Brain microvascular endothelial cell (primary cell): ENCODE measurements around the gene LRMDA.

ENCODE experiments used
- DNase-seq: peaks from one replicate; pipeline ENCODE4 v3.0.0-alpha.2; 2020
- H3K27ac ChIP-seq: fragments of 250-450 bp; sonication (Bioruptor Pico); 2 replicates; pipeline ENCODE4 v1.5.1; 2020; ENCODE audit warnings: mild to moderate bottlenecking, moderate library complexity
- H3K27me3 ChIP-seq: fragments of 250-450 bp; sonication (Bioruptor Pico); replicated peaks from 2 replicates; pipeline ENCODE4 v1.5.1; 2020; ENCODE audit warnings: mild to moderate bottlenecking
- H3K36me3 ChIP-seq: fragments of 250-450 bp; sonication (Bioruptor Pico); replicated peaks from 2 replicates; pipeline ENCODE4 v1.5.1; 2020; ENCODE audit warnings: mild to moderate bottlenecking
- H3K4me3 ChIP-seq: 2 replicates; pipeline ENCODE4 v1.5.1; 2011; ENCODE audit warnings: low read depth, mild to moderate bottlenecking, control low read depth, low read length, moderate library complexity
- in situ Hi-C: cut with HindIII; loops from 2 replicates; pipeline ENCODE4 v1.10.0; 2017; ENCODE audit warnings: low sequenced_read_pairs, low pct_ligation_motif_present
- TF ChIP-seq, protein P1 (sequence below): IDR thresholded peaks from 2 replicates; pipeline ENCODE4 v1.5.1; 2011; ENCODE audit warnings: low read depth, mild to moderate bottlenecking, moderate library complexity, low read length, control low read depth, inconsistent platforms; ENCODE audit errors: missing control alignments

LRMDA gene

GRCh38 chr10:75624638-75625037, 193.2 kb downstream of the LRMDA start:
- no peak overlapping the region for H3K27ac ChIP-seq

GRCh38 chr10:75630746-75631145, 199.3 kb downstream of the LRMDA start:
- DNase-seq: no peak
- no peak overlapping the region for H3K27ac ChIP-seq
- in situ Hi-C loops: no loop called here
- TF ChIP-seq, protein P1, sequence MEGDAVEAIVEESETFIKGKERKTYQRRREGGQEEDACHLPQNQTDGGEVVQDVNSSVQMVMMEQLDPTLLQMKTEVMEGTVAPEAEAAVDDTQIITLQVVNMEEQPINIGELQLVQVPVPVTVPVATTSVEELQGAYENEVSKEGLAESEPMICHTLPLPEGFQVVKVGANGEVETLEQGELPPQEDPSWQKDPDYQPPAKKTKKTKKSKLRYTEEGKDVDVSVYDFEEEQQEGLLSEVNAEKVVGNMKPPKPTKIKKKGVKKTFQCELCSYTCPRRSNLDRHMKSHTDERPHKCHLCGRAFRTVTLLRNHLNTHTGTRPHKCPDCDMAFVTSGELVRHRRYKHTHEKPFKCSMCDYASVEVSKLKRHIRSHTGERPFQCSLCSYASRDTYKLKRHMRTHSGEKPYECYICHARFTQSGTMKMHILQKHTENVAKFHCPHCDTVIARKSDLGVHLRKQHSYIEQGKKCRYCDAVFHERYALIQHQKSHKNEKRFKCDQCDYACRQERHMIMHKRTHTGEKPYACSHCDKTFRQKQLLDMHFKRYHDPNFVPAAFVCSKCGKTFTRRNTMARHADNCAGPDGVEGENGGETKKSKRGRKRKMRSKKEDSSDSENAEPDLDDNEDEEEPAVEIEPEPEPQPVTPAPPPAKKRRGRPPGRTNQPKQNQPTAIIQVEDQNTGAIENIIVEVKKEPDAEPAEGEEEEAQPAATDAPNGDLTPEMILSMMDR: no peak
- H3K36me3 ChIP-seq: no peaks in the 10 kb centered on the region
- no peak overlapping the region for H3K4me3 ChIP-seq
- no peaks in the 10 kb centered on the region for H3K27me3 ChIP-seq

More at GRCh38 chr10:75624638-75625037, 193.2 kb downstream of the LRMDA start:
- TF ChIP-seq, protein P1: no peak
- Histone ChIP-seq H3K36me3 (no peaks in the 10 kb centered on the region), H3K4me3 (no peak overlapping the region), H3K27me3 (peaks cover 2% of the 10 kb centered on the region)
- in situ Hi-C loops: no loop called here
- no peak for DNase-seq

GRCh38 chr10:75632805-75633462, 201.5 kb downstream of the LRMDA start:
- Histone ChIP-seq H3K36me3 (no peaks in the 10 kb centered on the region), H3K27me3 (no peaks in the 10 kb centered on the region), H3K27ac (no peak overlapping the region), H3K4me3 (no peak overlapping the region)
- TF ChIP-seq, protein P1: no peak
- no peak for DNase-seq
- in situ Hi-C loops: no loop called here

DNA sequence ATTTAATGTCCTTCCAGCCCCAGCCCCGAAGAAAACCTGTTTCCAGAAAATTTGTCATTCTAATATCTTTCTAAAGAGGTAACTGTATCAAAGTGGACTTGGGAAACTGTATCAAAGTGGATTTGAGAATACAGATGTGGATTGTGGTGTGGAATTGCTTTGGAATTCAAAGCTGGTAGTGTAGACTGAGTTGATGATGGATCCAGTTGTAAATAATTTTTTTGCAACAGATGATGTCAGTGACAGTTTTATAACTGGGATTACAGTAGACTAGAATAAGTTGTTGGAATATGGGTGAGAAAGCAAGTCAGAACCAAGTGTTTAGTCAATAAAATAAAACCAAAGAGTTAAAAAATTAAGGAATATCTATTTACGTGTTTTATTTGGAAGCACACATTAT, 202.1 kb downstream of the LRMDA start:
- TF ChIP-seq, protein P1: no peak
- in situ Hi-C loops: no loop called here

GRCh38 chr10:75634947-75635346, 203.5 kb downstream of the LRMDA start:
- in situ Hi-C loops: no loop called here
- Histone ChIP-seq H3K27ac (no peak overlapping the region), H3K36me3 (no peaks in the 10 kb centered on the region), H3K27me3 (no peaks in the 10 kb centered on the region), H3K4me3 (no peak overlapping the region)
- no peak for DNase-seq
- TF ChIP-seq, protein P1: no peak

More for the DNA sequence above, 202.1 kb downstream of the LRMDA start:
- H3K27me3 ChIP-seq: no peaks in the 10 kb centered on the region
- no peaks in the 10 kb centered on the region for H3K36me3 ChIP-seq
- no peak for DNase-seq
- H3K27ac ChIP-seq: no peak overlapping the region
- no peak overlapping the region for H3K4me3 ChIP-seq

GRCh38 chr10:75638752-75639151, 207.3 kb downstream of the LRMDA start:
- no peak for DNase-seq
- in situ Hi-C loops: no loop called here
- H3K4me3 ChIP-seq: no peak overlapping the region

More at GRCh38 chr10:75638752-75639151, 207.3 kb downstream of the LRMDA start:
- TF ChIP-seq, protein P1: no peak
- no peaks in the 10 kb centered on the region for H3K27me3 ChIP-seq
- H3K27ac ChIP-seq: no peak overlapping the region
- H3K36me3 ChIP-seq: no peaks in the 10 kb centered on the region
